Memory B cell (primary cell): ENCODE data around the gene SUCO.

Experiments
- ATAC-seq: fragments of 150-1000 bp; cut with Tn5 transposase; 2 replicates; pipeline ENCODE4 v1.10.0; 2021; ENCODE audit warnings: low read depth, mild to moderate bottlenecking, moderate library complexity
- DNase-seq, 2 donors: peaks; one replicate each; pipeline ENCODE4 v3.0.0; 2022; ENCODE audit warnings: low spot score in 2 of 2
- H3K27ac Mint-ChIP-seq: one replicate; pipeline ENCODE4 v1.8.0; 2022; ENCODE audit warnings: mild to moderate bottlenecking, moderate library complexity, mixed read lengths
- H3K27me3 Mint-ChIP-seq: one replicate; pipeline ENCODE4 v1.8.0; 2022; ENCODE audit warnings: mixed read lengths
- H3K36me3 Mint-ChIP-seq: one replicate; pipeline ENCODE4 v1.8.0; 2022; ENCODE audit warnings: mild to moderate bottlenecking, mixed read lengths
- H3K4me1 Mint-ChIP-seq: one replicate; pipeline ENCODE4 v1.8.0; 2022; ENCODE audit warnings: mixed read lengths
- H3K4me3 Mint-ChIP-seq: one replicate; pipeline ENCODE4 v1.8.0; 2022; ENCODE audit warnings: mild to moderate bottlenecking, moderate library complexity, mixed read lengths
- H3K9me3 Mint-ChIP-seq: one replicate; pipeline ENCODE4 v1.8.0; 2022; ENCODE audit warnings: mixed read lengths

SUCO gene

DNA sequence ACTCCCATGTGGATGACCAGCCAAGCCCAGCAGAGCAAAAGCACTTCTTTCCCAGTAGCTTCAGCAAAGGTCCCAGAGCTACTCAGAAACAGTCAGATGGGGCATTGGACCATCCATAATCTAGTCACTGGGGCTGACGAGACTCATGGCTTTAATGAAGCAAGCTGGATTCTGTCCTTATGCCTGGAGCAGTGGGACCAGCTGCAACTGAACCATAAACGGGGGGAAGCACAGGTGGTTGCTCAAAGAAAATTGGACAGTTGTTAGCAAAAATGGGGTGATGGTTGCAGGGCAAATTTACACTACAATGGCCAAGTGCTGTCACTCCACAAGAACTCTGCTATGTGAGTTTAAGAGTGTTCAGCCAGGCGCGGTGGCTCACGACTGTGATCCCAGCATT is 108.5 kb downstream of the SUCO start:
- Mint-ChIP-seq H3K27me3 (peaks cover 2% of the 10 kb centered on the region), H3K9me3 (peaks cover 1% of the 10 kb centered on the region), H3K4me1 (peaks cover 36% of the 10 kb centered on the region), H3K36me3 (no peaks in the 10 kb centered on the region), H3K27ac (no peak overlapping the region), H3K4me3 (no peak overlapping the region)
- ATAC-seq (no peak), DNase-seq (no peak)

DNA sequence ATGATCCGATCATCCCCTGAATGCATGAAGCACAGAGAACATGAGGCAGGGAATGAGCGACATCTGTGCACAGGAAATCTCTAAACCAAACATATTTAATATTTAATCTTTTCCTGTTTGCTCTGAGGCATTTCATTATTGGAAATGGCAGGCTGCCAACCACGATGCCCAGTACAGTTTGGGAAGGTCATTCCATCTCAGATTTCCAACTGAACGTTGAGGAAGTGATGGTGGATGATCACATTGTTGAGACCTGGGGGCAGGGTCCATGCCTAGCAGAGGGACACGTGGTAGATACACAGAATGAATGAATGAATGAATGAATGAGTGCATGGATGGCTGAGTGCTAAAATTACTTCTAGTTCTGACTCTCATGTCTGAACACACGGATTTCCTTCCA is 110.0 kb downstream of the SUCO start:
- no peak overlapping the region for H3K27ac Mint-ChIP-seq

DNA sequence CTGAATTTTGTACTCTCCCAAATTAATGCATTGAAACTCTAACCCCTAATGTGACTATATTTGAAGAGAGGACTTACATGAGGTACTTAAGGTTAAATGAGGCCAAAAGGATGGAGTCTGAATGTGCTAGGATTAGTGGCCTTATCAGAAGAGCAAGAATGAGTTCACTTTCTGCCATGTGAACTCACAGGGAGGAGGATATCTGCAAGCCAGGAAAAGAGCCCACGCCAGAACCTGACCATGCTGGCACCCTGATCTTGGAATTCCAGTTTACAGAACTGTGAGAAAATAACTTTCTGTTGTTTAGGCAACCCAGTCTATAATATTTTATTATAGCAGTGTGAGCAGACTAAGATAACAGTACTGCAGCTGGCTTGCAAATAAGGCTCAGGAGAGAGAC is 113.7 kb downstream of the SUCO start:
- peaks cover 25% of the 10 kb centered on the region for H3K4me1 Mint-ChIP-seq
- no peaks in the 10 kb centered on the region for H3K36me3 Mint-ChIP-seq
- no peak overlapping the region for H3K4me3 Mint-ChIP-seq
- ATAC-seq (no peak), DNase-seq (no peak)
- no peaks in the 10 kb centered on the region for H3K9me3 Mint-ChIP-seq
- no peak overlapping the region for H3K27ac Mint-ChIP-seq
- H3K27me3 Mint-ChIP-seq: peaks cover 9% of the 10 kb centered on the region

More for the DNA sequence above, 110.0 kb downstream of the SUCO start:
- DNase-seq: no peak
- peaks cover 37% of the 10 kb centered on the region for H3K4me1 Mint-ChIP-seq
- no peak overlapping the region for H3K4me3 Mint-ChIP-seq
- peaks cover 5% of the 10 kb centered on the region for H3K27me3 Mint-ChIP-seq
- H3K36me3 Mint-ChIP-seq: no peaks in the 10 kb centered on the region
- no peak for ATAC-seq
- H3K9me3 Mint-ChIP-seq: no peaks in the 10 kb centered on the region

DNA sequence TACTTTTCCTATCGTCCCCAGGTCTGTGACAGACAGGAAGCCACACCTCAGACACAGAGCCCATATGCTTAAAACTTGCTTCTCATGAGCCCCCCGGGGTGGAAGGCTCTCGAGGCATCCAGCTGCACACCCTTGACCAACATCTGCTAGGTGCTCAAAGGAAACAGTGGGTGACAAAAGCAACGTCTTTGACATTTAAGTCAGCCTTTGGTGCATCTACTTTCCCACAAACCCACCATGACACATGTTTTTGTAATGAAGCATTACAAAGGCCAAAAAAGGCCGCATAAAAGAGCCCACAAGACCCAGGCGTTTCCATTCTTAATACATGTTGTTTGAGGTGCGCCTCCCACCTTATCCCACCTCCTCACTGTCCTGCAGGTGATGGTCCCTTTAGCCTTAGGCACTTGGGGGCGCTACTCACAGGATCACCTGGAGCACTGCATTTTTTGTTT is 114.2 kb downstream of the SUCO start:
- DNase-seq (no peak), ATAC-seq (no peak)
- H3K4me1 Mint-ChIP-seq: peaks cover 25% of the 10 kb centered on the region
- no peak overlapping the region for H3K27ac Mint-ChIP-seq
- H3K9me3 Mint-ChIP-seq: no peaks in the 10 kb centered on the region
- no peaks in the 10 kb centered on the region for H3K36me3 Mint-ChIP-seq
- H3K4me3 Mint-ChIP-seq: no peak overlapping the region
- peaks cover 9% of the 10 kb centered on the region for H3K27me3 Mint-ChIP-seq

DNA sequence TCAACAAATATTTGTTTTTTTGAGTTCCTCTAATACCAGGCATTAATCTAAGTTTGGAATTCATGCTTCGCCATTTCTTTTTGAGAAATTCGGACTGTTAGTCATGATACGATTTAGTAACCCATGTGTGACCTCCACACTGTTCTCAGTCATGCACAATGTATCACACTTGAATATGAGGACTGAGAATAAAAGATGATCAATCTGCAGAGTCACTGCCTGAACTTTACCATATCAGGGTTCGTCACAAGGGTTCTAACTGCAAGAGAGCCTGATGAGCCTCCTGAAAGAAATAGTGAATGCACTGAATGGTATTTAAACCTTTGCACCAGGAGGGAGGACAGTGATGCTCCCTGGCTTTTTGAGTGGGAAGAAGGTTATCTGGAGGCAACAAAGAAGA is 115.0 kb downstream of the SUCO start:
- no peak for ATAC-seq
- Mint-ChIP-seq H3K4me3 (no peak overlapping the region), H3K27me3 (peaks cover 9% of the 10 kb centered on the region)

DNA sequence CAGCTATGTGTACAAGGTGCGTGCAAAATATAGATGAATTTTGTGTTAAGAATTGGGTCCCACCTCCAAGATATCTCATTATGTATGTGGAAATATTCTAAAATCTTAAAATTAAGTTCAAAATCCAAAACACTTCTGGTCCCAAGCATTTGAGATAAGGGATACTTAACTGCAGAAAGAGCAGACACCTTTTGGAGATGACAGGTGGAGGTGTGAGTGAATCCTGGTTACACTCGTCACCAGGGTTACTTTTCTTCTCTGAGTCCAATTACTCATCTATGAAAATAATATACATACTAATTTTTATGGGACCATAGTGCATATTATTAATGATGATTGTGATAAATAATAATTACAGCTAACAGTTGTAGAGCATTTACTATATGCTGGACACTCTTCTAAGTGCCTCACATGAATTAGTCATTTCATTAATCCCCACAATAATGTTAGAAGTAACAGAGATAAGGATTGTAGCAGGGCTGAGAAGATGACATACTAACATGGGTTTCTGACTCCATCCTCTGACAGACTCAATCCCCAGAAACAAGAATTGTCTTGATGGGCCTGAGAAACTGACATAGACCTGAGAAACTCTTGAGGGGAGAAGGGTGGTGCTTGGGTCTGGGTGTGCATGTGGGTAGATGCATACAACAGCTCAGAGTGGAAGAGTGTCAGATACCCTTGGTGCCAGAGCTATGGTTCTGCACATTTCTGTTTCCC is 117.7 kb downstream of the SUCO start:
- Mint-ChIP-seq H3K36me3 (no peaks in the 10 kb centered on the region), H3K4me3 (no peak overlapping the region), H3K27me3 (peaks cover 10% of the 10 kb centered on the region), H3K4me1 (peaks cover 5% of the 10 kb centered on the region), H3K9me3 (no peaks in the 10 kb centered on the region), H3K27ac (no peak overlapping the region)
- ATAC-seq: no peak
- no peak for DNase-seq

More for the DNA sequence above, 115.0 kb downstream of the SUCO start:
- DNase-seq: no peak
- Mint-ChIP-seq H3K27ac (no peak overlapping the region), H3K4me1 (peaks cover 25% of the 10 kb centered on the region), H3K36me3 (no peaks in the 10 kb centered on the region), H3K9me3 (no peaks in the 10 kb centered on the region)

DNA sequence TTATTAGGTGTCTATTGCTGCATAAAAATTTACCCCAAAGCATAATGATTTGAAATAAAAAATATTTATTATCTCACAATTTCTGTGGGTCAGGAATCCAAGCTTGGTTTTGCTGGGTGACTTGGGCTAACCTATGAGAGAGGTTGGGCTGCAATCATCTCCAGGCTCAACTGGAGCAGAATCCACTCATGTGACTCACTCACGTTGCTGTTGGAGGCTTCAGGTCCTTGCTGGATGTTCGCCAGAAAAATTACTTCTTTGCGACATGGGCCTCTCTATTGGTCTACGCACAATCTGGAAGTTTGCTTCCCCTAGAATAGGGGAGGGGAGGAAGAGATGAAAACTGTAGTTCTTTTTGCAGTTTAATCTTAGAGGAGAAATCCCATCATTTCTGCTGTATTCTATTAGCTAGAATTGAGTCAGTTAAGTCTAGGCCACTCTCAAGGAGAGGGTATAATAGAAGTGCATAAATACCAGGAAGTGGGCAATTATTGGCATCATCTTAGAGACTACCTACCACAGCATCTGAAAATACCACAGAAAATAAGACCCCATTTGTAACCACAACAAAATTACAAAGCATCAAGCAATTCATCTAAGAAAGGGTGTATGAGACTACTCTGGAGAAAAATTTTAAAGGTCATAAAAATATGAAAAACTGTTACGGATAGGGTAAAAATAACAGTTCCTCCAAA is 120.2 kb downstream of the SUCO start:
- peaks cover 6% of the 10 kb centered on the region for H3K27me3 Mint-ChIP-seq
- DNase-seq: no peak
- H3K9me3 Mint-ChIP-seq: no peaks in the 10 kb centered on the region
- no peak overlapping the region for H3K4me3 Mint-ChIP-seq
- H3K4me1 Mint-ChIP-seq: no peaks in the 10 kb centered on the region
- ATAC-seq: no peak
- H3K36me3 Mint-ChIP-seq: no peaks in the 10 kb centered on the region
- H3K27ac Mint-ChIP-seq: no peak overlapping the region

DNA sequence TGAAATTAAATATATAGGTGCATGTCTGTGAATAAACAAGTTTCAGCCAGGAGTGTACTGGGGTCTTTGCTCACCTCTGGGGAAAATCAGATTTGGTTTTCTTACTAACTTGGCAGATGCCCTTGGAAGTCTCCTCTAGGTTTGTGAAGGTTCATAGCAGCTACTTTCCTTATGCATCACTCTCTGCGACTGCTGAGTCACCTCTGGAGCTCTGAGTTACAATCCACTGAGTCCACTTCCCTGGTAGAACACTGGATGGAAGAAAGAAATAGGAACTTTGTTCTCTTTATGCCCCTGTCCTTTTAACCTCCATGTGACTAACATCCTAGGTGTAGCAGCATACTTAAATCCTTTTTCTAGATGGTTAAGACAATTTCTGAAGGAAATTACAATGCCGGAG is 121.6 kb downstream of the SUCO start:
- H3K4me1 Mint-ChIP-seq: no peaks in the 10 kb centered on the region
- no peak for DNase-seq
- H3K4me3 Mint-ChIP-seq: no peak overlapping the region

DNA sequence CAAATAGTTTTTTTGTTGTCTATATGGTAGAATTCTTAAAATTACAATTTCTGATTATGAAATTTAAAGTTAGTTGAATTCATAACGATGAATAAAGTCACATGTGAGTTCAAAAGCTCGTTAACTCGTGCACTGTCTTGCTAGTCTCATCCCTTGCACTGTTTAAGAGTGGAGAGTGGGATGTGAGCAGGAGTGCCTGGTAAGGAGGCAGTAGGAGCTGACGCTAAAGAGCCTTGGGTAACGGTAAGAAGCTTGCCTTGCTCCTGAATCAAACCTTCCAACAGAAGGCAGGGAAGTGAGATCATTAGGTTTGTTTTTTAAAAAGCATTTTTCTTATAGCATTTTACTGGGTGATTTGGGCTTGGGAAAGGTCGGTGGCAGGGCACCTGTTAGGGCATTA is 123.6 kb downstream of the SUCO start:
- H3K4me3 Mint-ChIP-seq: no peak overlapping the region
- no peak overlapping the region for H3K27ac Mint-ChIP-seq
- H3K9me3 Mint-ChIP-seq: no peaks in the 10 kb centered on the region
- DNase-seq: no peak
- no peak for ATAC-seq
- no peaks in the 10 kb centered on the region for H3K4me1 Mint-ChIP-seq
- no peaks in the 10 kb centered on the region for H3K36me3 Mint-ChIP-seq
- peaks cover 1% of the 10 kb centered on the region for H3K27me3 Mint-ChIP-seq

More for the DNA sequence above, 121.6 kb downstream of the SUCO start:
- Mint-ChIP-seq H3K9me3 (no peaks in the 10 kb centered on the region), H3K27ac (no peak overlapping the region), H3K36me3 (no peaks in the 10 kb centered on the region), H3K27me3 (peaks cover 3% of the 10 kb centered on the region)
- no peak for ATAC-seq

DNA sequence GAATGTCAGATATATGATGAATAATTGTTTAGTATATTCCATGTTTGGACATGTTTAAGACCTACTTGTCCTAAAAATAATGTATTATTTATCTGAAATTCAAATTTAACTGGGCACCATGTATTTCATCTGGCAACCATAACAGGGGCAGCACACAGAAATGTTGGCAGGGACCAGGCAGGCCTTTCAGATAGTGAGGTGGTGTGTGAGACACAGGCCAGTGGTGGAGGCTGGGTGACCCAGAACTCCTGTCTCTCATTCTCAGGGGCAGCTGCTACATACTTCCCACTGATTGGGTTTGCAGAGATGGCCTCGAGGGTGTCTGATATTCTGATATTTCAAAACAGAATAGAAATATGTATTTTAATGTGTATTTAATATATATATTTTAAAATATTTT is 124.6 kb downstream of the SUCO start:
- DNase-seq: no peak
- Mint-ChIP-seq H3K27me3 (peaks cover 1% of the 10 kb centered on the region), H3K4me3 (no peak overlapping the region), H3K36me3 (no peaks in the 10 kb centered on the region), H3K4me1 (peaks cover 3% of the 10 kb centered on the region), H3K9me3 (no peaks in the 10 kb centered on the region), H3K27ac (no peak overlapping the region)
- no peak for ATAC-seq

DNA sequence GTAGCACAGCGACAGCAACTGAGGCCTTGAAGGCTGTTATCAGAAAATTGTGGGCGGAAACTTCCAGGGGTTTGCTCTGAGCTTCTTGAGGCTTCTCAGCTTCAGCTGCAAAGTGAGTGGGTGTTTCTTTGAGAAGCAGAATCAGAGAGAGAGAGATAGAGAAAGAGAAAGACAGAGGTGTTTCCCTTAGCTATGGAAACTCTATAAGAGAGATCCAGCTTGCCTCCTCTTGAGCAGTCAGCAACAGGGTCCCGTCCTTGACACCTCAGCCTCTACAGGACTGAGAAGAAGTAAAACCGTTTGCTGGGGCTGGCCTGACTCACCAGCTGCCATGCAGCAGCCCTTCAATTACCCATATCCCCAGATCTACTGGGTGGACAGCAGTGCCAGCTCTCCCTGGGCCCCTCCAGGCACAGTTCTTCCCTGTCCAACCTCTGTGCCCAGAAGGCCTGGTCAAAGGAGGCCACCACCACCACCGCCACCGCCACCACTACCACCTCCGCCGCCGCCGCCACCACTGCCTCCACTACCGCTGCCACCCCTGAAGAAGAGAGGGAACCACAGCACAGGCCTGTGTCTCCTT is 126.0 kb downstream of the SUCO start, which contains the start of gene FASLG:
Gene FASLG, plus strand, starts transcription at position 233 of the 583 bp plus-strand sequence. Its CDS starts 99 bp downstream, at position 332.
- no peak within 1 kb of the TSS for H3K4me3 Mint-ChIP-seq
- no peak for DNase-seq
- peaks cover 8% of the 10 kb centered on the region for H3K4me1 Mint-ChIP-seq
- H3K9me3 Mint-ChIP-seq: no peaks in the 10 kb centered on the region
- no peak for ATAC-seq
- H3K36me3 Mint-ChIP-seq: no peaks in the 10 kb centered on the region
- H3K27me3 Mint-ChIP-seq: peaks cover 1% of the 10 kb centered on the region
- H3K27ac Mint-ChIP-seq: no peak within 1 kb of the TSS

DNA sequence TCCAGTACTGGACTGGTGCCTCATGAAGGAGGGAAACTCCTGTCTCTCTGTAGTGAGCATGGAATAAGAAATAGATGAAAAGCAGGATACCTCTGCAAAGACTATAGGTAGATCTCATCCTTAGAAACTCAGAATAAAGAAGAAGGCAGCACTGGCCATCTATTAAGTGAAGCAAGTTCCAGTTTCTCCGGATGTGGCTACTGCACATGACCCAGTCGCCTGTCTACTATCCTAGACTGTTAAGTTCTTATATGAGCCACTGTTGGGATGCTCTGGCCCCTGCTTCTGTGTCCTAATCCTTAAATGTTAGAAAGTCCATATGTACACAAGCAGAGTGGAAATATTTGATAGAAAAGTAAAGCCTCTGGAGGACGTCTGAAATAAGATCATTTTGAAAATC is 128.2 kb downstream of the SUCO start:
- peaks cover 8% of the 10 kb centered on the region for H3K4me1 Mint-ChIP-seq
- H3K4me3 Mint-ChIP-seq: no peak overlapping the region
- H3K27me3 Mint-ChIP-seq: no peaks in the 10 kb centered on the region
- no peak overlapping the region for H3K27ac Mint-ChIP-seq
- DNase-seq: no peak
- no peaks in the 10 kb centered on the region for H3K9me3 Mint-ChIP-seq
- no peaks in the 10 kb centered on the region for H3K36me3 Mint-ChIP-seq
- no peak for ATAC-seq
